A204.1 (cell line): Measurements from ENCODE around the gene DCC.

Experiments
- FAIRE-seq: peaks from 2 replicates; lab custom pipeline; 2012; peaks lifted over from hg19 to GRCh38; lab: Jason Lieb, UNC

DCC gene, protein sequence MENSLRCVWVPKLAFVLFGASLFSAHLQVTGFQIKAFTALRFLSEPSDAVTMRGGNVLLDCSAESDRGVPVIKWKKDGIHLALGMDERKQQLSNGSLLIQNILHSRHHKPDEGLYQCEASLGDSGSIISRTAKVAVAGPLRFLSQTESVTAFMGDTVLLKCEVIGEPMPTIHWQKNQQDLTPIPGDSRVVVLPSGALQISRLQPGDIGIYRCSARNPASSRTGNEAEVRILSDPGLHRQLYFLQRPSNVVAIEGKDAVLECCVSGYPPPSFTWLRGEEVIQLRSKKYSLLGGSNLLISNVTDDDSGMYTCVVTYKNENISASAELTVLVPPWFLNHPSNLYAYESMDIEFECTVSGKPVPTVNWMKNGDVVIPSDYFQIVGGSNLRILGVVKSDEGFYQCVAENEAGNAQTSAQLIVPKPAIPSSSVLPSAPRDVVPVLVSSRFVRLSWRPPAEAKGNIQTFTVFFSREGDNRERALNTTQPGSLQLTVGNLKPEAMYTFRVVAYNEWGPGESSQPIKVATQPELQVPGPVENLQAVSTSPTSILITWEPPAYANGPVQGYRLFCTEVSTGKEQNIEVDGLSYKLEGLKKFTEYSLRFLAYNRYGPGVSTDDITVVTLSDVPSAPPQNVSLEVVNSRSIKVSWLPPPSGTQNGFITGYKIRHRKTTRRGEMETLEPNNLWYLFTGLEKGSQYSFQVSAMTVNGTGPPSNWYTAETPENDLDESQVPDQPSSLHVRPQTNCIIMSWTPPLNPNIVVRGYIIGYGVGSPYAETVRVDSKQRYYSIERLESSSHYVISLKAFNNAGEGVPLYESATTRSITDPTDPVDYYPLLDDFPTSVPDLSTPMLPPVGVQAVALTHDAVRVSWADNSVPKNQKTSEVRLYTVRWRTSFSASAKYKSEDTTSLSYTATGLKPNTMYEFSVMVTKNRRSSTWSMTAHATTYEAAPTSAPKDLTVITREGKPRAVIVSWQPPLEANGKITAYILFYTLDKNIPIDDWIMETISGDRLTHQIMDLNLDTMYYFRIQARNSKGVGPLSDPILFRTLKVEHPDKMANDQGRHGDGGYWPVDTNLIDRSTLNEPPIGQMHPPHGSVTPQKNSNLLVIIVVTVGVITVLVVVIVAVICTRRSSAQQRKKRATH (N-terminal part only)

DNA sequence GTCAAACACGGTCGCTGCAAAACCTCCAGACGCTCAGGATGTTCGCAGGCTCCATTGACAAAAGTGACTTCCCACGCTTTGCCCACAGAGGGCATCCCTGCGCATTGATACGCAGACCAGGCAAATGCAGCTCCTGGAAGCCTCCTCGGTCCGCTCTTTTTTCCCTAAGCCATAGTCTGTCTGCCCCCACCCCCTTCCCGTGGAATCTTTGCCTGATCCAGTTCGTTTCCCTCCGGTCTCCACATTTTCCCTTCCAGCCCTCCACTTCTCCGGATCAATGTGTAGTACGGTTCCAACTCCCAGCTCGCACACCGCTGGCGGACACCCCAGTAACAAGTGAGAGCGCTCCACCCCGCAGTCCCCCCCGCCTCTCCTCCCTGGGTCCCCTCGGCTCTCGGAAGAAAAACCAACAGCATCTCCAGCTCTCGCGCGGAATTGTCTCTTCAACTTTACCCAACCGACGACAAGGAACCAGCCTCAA lies at the start of gene DCC:
TSS of gene DCC (plus strand) at position 307 of the 481 bp plus-strand sequence. CDS start 591 bp downstream, outside the sequence.
- FAIRE-seq, result no peak

DNA sequence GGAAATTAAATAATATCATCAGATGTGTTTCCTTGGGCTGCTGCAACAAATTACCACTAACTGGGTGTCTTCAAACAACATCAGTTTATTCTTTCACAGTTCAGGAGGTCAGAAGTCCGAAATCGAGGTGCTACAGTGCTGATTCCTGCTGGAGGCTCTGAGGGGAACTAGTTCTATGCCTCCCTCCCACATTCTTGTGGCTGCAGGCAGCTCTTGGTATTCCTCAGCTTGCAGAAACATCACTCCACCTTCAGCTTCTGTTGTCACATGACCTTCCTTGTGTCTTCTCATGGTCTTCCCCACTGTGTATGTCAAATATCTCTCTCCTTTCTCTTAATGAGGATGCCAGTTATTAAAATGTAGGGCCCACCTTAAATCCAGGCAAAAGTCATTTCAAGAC lies 29.3 kb upstream of the DCC start:
- FAIRE-seq, result no peak

- FAIRE-seq, result no peak
Measured at GRCh38 chr18:52311331-52311730, 28.7 kb upstream of the DCC start.

- FAIRE-seq, result no peak
Measured at GRCh38 chr18:52312346-52312745, 27.7 kb upstream of the DCC start.

GRCh38 chr18:52313213-52313612 lies 26.8 kb upstream of the DCC start:
- FAIRE-seq, result no peak

- FAIRE-seq, result no peak
Measured at GRCh38 chr18:52319424-52319983, 20.5 kb upstream of the DCC start.

GRCh38 chr18:52322307-52322706 lies 17.7 kb upstream of the DCC start:
- FAIRE-seq, result no peak

DNA sequence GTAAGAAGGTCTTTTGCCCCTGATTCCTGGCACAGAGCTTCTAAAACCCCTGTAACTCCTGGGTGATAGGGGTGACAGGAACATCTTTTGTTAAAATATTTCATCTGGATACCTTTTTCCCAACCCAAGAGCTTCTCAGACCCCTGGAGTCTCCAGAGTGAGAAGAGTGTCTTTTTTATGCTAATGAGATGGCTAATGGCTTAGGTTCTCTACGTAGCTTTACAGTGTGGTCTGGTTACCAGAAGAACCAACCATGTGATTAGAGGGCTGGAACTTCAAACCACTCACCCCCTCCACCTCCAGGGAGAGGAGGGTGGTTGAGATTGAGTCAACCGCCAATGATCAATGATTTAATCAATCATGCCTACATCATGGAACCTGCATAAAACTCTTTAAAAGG lies 16.2 kb upstream of the DCC start:
- no peak for FAIRE-seq

- FAIRE-seq, result no peak
Measured at GRCh38 chr18:52325997-52326396, 14.0 kb upstream of the DCC start.

GRCh38 chr18:52333860-52334259 lies 6.1 kb upstream of the DCC start:
- no peak for FAIRE-seq

DNA sequence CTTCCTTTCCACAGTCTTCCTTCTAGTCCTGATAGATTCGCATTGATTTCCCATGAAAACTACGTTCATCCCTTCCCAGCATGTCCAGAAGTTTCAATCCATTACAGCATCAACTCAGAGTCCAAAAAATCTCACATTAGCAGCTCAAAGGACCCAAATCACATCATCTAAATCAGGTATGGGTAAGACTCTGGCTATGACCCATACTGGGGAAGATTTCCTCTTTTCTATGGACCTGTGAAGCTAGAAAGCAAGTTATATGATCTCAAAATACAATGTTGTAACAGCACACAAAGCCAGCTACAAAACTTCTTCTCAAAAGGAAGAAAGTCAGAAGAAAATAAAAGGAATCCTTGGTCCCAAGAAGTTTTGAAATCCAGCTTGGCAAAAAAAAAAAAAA lies 5.7 kb upstream of the DCC start:
- no peak for FAIRE-seq

GRCh38 chr18:52334896-52335295 lies 5.1 kb upstream of the DCC start:
- FAIRE-seq, result no peak

DNA sequence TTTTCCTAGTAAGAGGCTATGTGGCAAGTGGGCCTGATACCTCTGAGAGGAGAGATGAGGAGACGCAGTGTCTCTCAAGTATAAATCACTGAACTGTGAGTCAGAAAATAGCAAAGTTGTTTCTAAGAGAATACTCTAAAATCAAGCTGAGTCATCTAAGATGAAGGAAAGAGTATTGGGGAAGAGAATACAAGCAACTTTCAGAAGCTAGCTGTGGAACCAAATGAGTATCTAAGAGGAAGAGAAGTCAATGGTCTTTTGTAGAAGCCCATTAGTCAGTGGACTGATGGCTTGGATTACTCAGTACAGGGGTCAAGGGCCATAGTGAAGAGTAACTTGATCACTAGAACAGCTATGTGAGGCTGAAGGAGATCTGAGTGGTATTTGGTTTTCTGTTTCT lies 2.7 kb upstream of the DCC start:
- FAIRE-seq, result no peak

- FAIRE-seq, result no peak
Measured at GRCh38 chr18:52340406-52341102, 557 bp downstream of the DCC start.

- no peak for FAIRE-seq
Measured at GRCh38 chr18:52341103-52341432, 1.1 kb downstream of the DCC start.

GRCh38 chr18:52341608-52342381 lies 1.8 kb downstream of the DCC start:
- FAIRE-seq, result no peak

GRCh38 chr18:52342456-52342855 lies 2.5 kb downstream of the DCC start:
- no peak for FAIRE-seq

- no peak for FAIRE-seq
Measured at GRCh38 chr18:52343138-52343537, 3.1 kb downstream of the DCC start.

DNA sequence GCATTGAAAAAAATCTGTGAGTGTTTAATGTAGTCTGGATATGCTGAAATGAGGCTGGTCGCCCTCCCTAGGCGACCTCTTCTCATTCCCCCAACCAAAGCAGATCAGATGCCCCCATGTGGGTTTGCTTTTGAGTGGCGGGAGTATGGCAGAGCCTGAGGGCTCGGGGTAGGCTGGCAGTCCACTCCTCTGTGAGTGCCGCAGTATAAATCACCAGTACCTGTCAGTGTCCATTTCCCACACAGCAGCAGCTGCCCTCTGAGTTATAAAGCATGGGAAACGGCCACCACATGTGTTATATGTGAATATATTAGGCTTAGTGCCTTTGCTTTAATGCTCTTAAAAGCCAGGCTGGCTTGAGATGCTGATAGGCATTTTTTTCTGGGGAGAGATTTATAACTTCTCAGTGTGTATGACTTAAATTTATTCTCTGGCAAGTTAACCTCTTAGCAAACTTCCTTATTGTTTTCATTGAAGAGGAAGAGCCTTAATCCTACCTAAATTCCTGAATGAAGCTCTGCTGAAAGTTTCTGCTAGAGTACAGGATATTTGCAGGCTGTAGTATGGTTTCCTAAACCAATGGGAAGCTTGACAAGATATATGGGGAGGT lies 3.8 kb downstream of the DCC start:
- no peak for FAIRE-seq

DNA sequence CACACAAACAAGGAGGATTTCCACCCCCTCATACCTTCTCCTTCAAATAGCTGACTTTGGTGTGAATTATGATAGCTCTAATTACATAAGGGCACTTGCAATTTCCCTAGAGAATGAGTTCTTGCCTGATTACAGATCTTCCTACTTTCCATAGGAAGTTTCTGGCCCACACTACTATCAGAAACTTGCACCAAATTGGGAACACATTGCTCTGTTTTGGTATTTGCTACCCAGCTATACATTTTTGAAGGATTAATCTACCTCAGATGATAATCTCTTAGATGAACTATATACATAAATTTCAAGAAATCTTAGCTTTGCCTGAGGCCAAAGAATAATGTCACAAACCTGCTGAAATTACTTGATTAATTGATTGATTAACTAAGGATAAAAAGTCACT lies 4.9 kb downstream of the DCC start:
- FAIRE-seq, result no peak

DNA sequence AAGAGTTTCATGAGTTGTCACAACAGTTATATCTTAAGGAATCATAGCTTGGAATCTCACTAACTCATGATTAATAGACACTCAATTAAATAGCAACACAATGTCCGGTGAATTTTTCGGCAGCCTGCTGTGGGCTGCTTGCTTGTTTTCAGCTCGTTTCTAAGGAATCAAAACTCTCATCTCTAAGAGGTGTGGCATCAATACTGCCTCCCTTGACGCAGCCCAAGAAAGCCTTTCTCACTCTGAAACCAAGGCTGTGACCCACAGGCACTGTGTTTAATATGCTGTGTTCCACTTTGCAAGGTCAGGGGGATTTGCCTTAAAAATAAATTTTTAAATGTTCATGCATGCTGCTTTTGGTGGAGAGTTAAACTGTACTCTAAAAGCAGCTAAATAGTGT lies 5.4 kb downstream of the DCC start:
- no peak for FAIRE-seq
